ENCODE results near the gene DTNBP1. TPM values are rescaled to one million over a fixed set of nuclear protein-coding genes. Genes with fewer than 3 reads are reported as not detected.

DTNBP1 gene, protein sequence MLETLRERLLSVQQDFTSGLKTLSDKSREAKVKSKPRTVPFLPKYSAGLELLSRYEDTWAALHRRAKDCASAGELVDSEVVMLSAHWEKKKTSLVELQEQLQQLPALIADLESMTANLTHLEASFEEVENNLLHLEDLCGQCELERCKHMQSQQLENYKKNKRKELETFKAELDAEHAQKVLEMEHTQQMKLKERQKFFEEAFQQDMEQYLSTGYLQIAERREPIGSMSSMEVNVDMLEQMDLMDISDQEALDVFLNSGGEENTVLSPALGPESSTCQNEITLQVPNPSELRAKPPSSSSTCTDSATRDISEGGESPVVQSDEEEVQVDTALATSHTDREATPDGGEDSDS
- 8.2 and 10.3 TPM in 2 replicates for total RNA-seq

DNA sequence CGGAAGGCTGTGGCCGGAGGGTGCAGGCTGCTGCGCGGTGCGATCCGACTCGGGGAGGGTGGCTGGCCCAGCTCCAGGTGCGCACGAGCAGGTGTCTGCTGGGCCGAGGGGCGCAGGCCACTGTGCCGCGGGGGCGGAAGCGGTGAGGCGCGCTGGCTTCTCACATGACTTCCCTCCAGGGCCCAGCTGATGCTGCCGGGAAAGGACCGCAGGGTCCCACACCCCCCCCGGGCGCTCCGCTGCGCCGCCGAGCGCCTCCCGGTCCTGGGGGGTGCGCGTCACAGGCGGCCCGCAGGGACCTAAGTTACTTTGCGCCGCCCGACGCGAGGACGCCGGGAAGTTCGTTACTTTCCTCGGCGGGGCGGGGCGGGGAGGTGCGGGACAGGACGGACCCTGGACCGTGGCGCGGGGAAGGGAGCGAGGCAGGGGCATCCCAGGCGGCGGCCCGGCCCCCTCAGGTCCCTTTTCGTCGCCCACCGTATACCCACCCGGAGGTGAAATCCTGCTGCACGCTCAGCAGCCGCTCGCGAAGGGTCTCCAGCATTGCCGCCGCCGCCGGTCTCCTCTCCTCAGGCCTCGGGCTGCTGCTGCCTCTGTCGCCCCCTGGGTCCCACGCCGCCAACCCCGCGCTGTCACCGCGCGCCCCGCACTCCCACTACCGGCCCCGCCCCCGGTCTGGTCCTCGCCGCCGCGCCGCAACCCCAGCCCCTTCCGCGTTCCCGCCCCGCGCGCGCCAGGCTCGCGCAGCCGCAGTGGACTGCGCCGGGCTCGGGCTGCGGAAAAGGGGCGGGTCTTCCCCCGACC is at the start of gene DTNBP1:
Gene DTNBP1, minus strand, starts transcription at position 703 of the 804 bp plus-strand sequence. Its CDS starts 159 bp downstream, at position 544.

All from bronchial smooth muscle cell (primary cell).